MM.1S (cell line): ENCODE measurements around the gene RNF220.

ENCODE experiments used
- EZH2 ChIP-seq: fragments of 300-600 bp; sonication (generic); optimal IDR thresholded peaks from 2 replicates; pipeline ENCODE3; 2017; ENCODE audit warnings: low read depth, mild to moderate bottlenecking, antibody characterized with exemption, low read length, mixed read lengths
- EZH2phosphoT487 ChIP-seq: fragments of 300-600 bp; sonication (generic); IDR thresholded peaks from 2 replicates; pipeline ENCODE4 v1.6.1; 2018; ENCODE audit warnings: antibody characterized with exemption, low read length
- TF ChIP-seq, protein P1 (sequence below): fragments of 300-600 bp; sonication (generic); IDR thresholded peaks from 2 replicates; pipeline ENCODE4 v1.5.1; 2016; ENCODE audit warnings: antibody characterized with exemption, low read length, mixed read lengths

DNA sequence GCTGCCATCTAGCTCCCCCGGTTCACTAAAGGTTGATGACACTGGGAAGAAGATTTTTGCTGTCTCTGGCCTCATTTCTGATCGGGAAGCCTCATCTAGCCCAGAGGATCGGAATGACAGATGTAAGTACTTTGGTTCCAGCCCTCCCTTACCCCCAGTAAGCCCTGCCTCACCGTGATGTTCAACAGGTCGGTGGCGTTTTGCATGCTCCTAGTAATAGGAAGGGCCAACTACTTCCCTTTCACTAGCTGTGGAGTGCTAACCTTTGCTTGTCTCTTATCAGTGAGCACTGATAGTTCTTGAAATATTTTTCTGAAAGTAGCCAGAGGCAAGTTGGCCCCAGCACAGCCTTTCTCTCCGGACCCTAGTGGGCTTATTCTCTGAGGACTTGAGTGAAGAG, 7.5 kb downstream of the RNF220 start:
- TF ChIP-seq, protein P1, sequence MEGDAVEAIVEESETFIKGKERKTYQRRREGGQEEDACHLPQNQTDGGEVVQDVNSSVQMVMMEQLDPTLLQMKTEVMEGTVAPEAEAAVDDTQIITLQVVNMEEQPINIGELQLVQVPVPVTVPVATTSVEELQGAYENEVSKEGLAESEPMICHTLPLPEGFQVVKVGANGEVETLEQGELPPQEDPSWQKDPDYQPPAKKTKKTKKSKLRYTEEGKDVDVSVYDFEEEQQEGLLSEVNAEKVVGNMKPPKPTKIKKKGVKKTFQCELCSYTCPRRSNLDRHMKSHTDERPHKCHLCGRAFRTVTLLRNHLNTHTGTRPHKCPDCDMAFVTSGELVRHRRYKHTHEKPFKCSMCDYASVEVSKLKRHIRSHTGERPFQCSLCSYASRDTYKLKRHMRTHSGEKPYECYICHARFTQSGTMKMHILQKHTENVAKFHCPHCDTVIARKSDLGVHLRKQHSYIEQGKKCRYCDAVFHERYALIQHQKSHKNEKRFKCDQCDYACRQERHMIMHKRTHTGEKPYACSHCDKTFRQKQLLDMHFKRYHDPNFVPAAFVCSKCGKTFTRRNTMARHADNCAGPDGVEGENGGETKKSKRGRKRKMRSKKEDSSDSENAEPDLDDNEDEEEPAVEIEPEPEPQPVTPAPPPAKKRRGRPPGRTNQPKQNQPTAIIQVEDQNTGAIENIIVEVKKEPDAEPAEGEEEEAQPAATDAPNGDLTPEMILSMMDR = no peak
- no peak for TF ChIP-seq EZH2
- no peak for TF ChIP-seq EZH2phosphoT487
